Trophoblast cell (in vitro differentiated cells and primary cell): ENCODE results near the gene CPA5.
A peak's percentile ranks its signal among the peaks of the same experiment; 100 is the strongest.
"Not testable (repeated sequence)": the region's sequence is repeated elsewhere in the genome, so short reads cannot be mapped to it uniquely, and the experiment has no call there.

Experiments
- DNase-seq, 2 donors: peaks; one replicate each; pipeline ENCODE4 v3.0.0-alpha.2; 2016
- H2AFZ ChIP-seq: 2 replicates; pipeline ENCODE4 v1.6.1; 2013; ENCODE audit warnings: low read length, moderate library complexity, mild to moderate bottlenecking; ENCODE audit not compliant: insufficient read depth, poor library complexity
- H2AK5ac ChIP-seq: 2 replicates; pipeline ENCODE4 v1.6.1; 2013; ENCODE audit warnings: mild to moderate bottlenecking, low read length
- H2BK120ac ChIP-seq: 2 replicates; pipeline ENCODE4 v1.6.1; 2013; ENCODE audit warnings: low read length, mild to moderate bottlenecking, moderate library complexity; ENCODE audit not compliant: insufficient read depth, poor library complexity
- H2BK12ac ChIP-seq: 2 replicates; pipeline ENCODE4 v1.6.1; 2013; ENCODE audit warnings: mild to moderate bottlenecking, low read length, moderate library complexity
- H2BK5ac ChIP-seq: 2 replicates; pipeline ENCODE4 v1.6.1; 2013; ENCODE audit warnings: low read length, low read depth, moderate library complexity, mild to moderate bottlenecking; ENCODE audit not compliant: poor library complexity
- H3K14ac ChIP-seq: 2 replicates; pipeline ENCODE4 v1.6.1; 2013; ENCODE audit warnings: mild to moderate bottlenecking, low read length
- H3K18ac ChIP-seq: 2 replicates; pipeline ENCODE4 v1.6.1; 2013; ENCODE audit warnings: mild to moderate bottlenecking, low read length
- H3K23ac ChIP-seq: 2 replicates; pipeline ENCODE4 v1.6.1; 2013; ENCODE audit warnings: low read length
- H3K27ac ChIP-seq: 2 replicates; pipeline ENCODE4 v1.5.1; 2013; ENCODE audit warnings: low read depth, mild to moderate bottlenecking, inconsistent platforms, low read length, moderate library complexity
- H3K27me3 ChIP-seq: 2 replicates; pipeline ENCODE4 v1.6.1; 2013; ENCODE audit warnings: inconsistent platforms, mild to moderate bottlenecking, low read length, moderate library complexity; ENCODE audit not compliant: insufficient read depth
- H3K36me3 ChIP-seq, 2 experiments: 1 replicate in 1 of 2; 2 replicates in 1 of 2; pipeline ENCODE4 v1.6.1; 2013; ENCODE audit warnings: low read length in 2 of 2, mild to moderate bottlenecking in 2 of 2, moderate library complexity in 1 of 2; ENCODE audit not compliant: insufficient read depth in 2 of 2, control insufficient read depth in 1 of 2
- H3K4ac ChIP-seq: 2 replicates; pipeline ENCODE4 v1.6.1; 2013; ENCODE audit warnings: low read depth, mild to moderate bottlenecking, low read length, moderate library complexity
- H3K4me1 ChIP-seq, 2 experiments: 1 replicate in 1 of 2; 2 replicates in 1 of 2; pipeline ENCODE4 v1.6.1; 2013; ENCODE audit warnings: low read length in 2 of 2, mild to moderate bottlenecking in 2 of 2, moderate library complexity in 1 of 2; ENCODE audit not compliant: insufficient read depth in 2 of 2, control insufficient read depth in 1 of 2
- H3K4me2 ChIP-seq: 2 replicates; pipeline ENCODE4 v1.6.1; 2013; ENCODE audit warnings: inconsistent platforms, mild to moderate bottlenecking, low read length, moderate library complexity
- H3K4me3 ChIP-seq: 2 replicates; pipeline ENCODE4 v1.5.1; 2013; ENCODE audit warnings: mild to moderate bottlenecking, low read depth, low read length, inconsistent platforms
- H3K79me1 ChIP-seq: one replicate; pipeline ENCODE4 v1.6.1; 2013; ENCODE audit warnings: low read length
- H3K79me2 ChIP-seq: 2 replicates; pipeline ENCODE4 v1.6.1; 2013; ENCODE audit warnings: low read length, mild to moderate bottlenecking; ENCODE audit not compliant: control insufficient read depth, insufficient read depth, poor library complexity
- H3K9ac ChIP-seq: 2 replicates; pipeline ENCODE4 v1.6.1; 2013; ENCODE audit warnings: mild to moderate bottlenecking, low read length
- H3K9me3 ChIP-seq: 2 replicates; pipeline ENCODE4 v1.6.1; 2013; ENCODE audit warnings: low read depth, mild to moderate bottlenecking, control low read depth, inconsistent platforms, low read length; ENCODE audit not compliant: insufficient read depth
- H4K12ac ChIP-seq: 2 replicates; pipeline ENCODE4 v1.6.1; 2013; ENCODE audit warnings: low read depth, mild to moderate bottlenecking, low read length, moderate library complexity
- H4K8ac ChIP-seq: 2 replicates; pipeline ENCODE4 v1.6.1; 2013; ENCODE audit warnings: low read depth, mild to moderate bottlenecking, low read length, moderate library complexity
- H4K91ac ChIP-seq: one replicate; pipeline ENCODE4 v1.6.1; 2013; ENCODE audit warnings: low read depth, mild to moderate bottlenecking, low read length, moderate library complexity
- WGBS: extraction: QIAGEN DNeasy Blood & Tissue Kit; methylation state at CpG from one replicate; pipeline ENCODE4 v1.1.7; 2013; ENCODE audit warnings: missing lambda C conversion rate; ENCODE audit not compliant: insufficient read length, insufficient coverage; ENCODE audit errors: extremely low coverage; 5-methylcytosine and 5-hydroxymethylcytosine counted together

CPA5 gene

DNA sequence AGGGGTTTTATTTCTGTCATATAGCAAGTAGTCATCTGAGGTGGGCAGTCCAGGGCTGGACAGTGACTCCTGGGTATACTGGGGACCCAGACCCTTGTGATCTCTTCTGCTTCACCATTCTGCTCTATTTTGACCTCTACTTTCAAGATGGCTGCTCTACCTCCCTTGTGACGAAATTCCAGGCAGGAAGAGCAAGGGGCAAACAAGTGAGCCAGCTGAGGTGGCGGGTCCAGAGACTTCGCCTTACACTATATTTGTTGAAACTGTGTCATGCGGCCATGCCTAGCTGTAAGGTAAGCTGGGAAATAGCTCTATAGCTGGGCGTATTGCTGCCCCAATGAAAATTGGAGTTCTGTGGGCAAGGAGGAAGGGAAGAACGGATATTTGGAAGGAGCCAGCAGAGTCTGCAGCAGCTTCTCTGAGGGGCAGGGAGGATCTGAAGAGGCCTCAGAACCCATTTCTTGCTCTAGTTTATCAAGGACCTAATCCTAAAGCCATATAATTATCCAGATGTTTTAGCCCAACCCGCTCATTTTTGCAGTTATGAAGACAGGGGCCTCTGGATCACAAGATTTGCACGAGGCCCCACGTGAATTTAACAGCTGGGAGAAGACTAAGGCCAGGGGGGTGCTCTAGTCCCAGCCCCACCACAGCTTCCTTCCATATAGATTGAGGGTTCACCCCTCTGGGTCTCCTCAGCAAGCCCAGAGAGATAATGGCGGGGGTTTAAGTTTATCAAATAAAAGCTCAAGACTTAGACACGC is 28.0 kb downstream of the CPA5 start:
- Histone ChIP-seq H4K91ac (peak overlapping the region; percentile 86), H3K14ac (peak overlapping the region; percentile 80), H2AFZ (peak overlapping the region; percentile 14), H3K4me3 (no peak overlapping the region), H3K9me3 (peaks cover 10% of the 10 kb centered on the region), H2BK120ac (peak overlapping the region; percentile 81), H3K36me3 (no peaks in the 10 kb centered on the region), H3K4me1 (peaks cover 32 to 39% of the 10 kb centered on the region in 2 experiments), H2BK5ac (peak overlapping the region; percentile 97), H3K27me3 (no peaks in the 10 kb centered on the region), H3K4ac (peak overlapping the region; percentile 62), H2AK5ac (peak overlapping the region; percentile 81), H3K27ac (peak overlapping the region; percentile 100), H4K12ac (no peak overlapping the region), H3K18ac (peak overlapping the region; percentile 72), H4K8ac (peak overlapping the region; percentile 20), H3K23ac (no peak overlapping the region), H3K9ac (no peak overlapping the region), H3K4me2 (no peak overlapping the region), H3K79me1 (peaks cover 57% of the 10 kb centered on the region), H2BK12ac (peak overlapping the region; percentile 70), H3K79me2 (peaks cover 17% of the 10 kb centered on the region)
- no peak for DNase-seq
- no CpG with 5 or more reads among the region's 11 CpGs for WGBS

DNA sequence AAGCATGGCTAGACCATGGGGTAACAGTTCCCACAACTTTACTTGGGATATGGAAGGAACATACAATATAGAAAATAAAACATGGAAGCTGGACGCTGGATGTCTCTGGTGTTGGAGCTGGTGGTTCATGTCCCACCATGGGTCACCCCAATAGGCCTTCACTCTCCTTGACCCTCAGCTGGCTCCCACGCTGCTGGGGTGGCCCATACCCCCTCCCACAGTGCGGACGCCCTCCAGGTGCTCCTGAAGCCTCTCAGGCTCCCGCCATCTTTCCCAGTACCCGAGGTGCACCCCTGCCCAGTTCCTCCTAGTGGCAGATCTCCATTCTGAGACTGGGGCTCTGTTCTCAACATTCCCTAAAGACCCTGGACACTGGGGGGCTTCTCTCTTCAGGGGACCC is 29.9 kb downstream of the CPA5 start:
- peak overlapping the region; percentile 100 for H2AK5ac ChIP-seq
- H3K27me3 ChIP-seq, result no peaks in the 10 kb centered on the region
- H4K12ac ChIP-seq, result peak overlapping the region; percentile 64
- H3K9ac ChIP-seq, result no peak overlapping the region
- peak overlapping the region; percentile 91 for H4K8ac ChIP-seq
- H3K4me2 ChIP-seq, result peak overlapping the region; percentile 2
- peaks cover 15% of the 10 kb centered on the region for H3K79me2 ChIP-seq
- no peak overlapping the region for H3K4me3 ChIP-seq
- H2AFZ ChIP-seq, result peak overlapping the region; percentile 98
- H3K23ac ChIP-seq, result no peak overlapping the region
- WGBS, result no CpG with 5 or more reads among the region's 6 CpGs
- peak overlapping the region; percentile 100 for H3K27ac ChIP-seq
- peaks cover 53% of the 10 kb centered on the region for H3K79me1 ChIP-seq
- peak overlapping the region; percentile 99 for H3K14ac ChIP-seq
- peak overlapping the region; percentile 100 for H2BK12ac ChIP-seq
- peak overlapping the region; percentile 100 for H2BK120ac ChIP-seq
- peak overlapping the region; percentile 97 for H3K18ac ChIP-seq
- DNase-seq, result no peak
- H3K4ac ChIP-seq, result peak overlapping the region; percentile 97
- H4K91ac ChIP-seq, result peak overlapping the region; percentile 100
- peaks cover 26 to 39% of the 10 kb centered on the region in 2 experiments for H3K4me1 ChIP-seq
- H3K9me3 ChIP-seq, result peaks cover 12% of the 10 kb centered on the region
- no peaks in the 10 kb centered on the region for H3K36me3 ChIP-seq
- H2BK5ac ChIP-seq, result peak overlapping the region; percentile 100

DNA sequence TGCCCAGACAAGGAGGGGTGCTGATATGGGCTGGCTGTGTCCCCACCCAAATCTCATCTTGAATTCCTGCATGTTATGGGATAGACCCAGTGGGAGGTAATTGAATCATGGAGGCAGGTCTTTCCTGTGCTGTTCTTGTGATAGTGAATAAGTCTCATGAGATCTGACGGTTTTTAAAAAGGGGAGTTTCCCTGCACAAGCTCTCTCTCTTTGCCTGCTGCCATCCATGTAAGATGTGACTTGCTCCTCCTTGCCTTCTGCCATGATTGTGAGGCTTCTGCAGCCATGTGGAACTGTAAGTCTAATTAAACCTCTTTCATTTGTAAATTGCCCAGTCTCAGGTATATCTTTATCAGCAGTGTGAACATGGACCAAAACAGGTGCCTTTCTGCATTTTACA is 31.8 kb downstream of the CPA5 start:
- not testable (repeated sequence) for H3K18ac ChIP-seq, H3K4ac ChIP-seq, H3K23ac ChIP-seq, H3K4me2 ChIP-seq, H3K27me3 ChIP-seq, H2AFZ ChIP-seq, DNase-seq, H4K91ac ChIP-seq, H4K8ac ChIP-seq, H2BK5ac ChIP-seq, H3K27ac ChIP-seq, H3K4me3 ChIP-seq, H3K14ac ChIP-seq, H3K9ac ChIP-seq, H4K12ac ChIP-seq, H2BK120ac ChIP-seq, H2AK5ac ChIP-seq, H3K36me3 ChIP-seq, H2BK12ac ChIP-seq
- peaks cover 23 to 37% of the 10 kb centered on the region in 2 experiments for H3K4me1 ChIP-seq
- peaks cover 14% of the 10 kb centered on the region for H3K9me3 ChIP-seq
- H3K79me1 ChIP-seq, result peaks cover 46% of the 10 kb centered on the region
- WGBS, result no CpG with 5 or more reads among the region's 1 CpG
- H3K79me2 ChIP-seq, result peaks cover 11% of the 10 kb centered on the region

DNA sequence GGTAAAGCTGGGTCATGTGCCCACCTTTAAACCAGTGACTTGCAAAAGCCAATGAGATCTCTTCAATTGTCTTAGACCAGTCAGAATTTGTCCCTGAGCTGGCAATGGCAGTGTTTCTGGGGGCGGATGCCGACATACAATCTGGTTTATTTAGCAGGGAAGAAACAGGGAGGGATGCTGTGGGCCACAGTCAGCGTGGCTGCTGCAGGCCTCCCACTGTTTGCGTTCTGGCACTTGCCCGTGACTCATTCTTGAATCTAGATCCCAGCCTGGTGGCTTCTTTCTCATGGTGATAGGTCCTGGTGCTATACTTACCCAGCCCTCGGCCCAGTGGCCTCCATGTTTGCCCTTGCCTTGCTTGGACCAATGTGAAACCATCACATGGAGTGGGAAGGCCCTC is 32.6 kb downstream of the CPA5 start:
- Histone ChIP-seq H3K23ac (no peak overlapping the region), H4K12ac (no peak overlapping the region), H2BK120ac (no peak overlapping the region), H3K14ac (no peak overlapping the region), H3K9ac (no peak overlapping the region), H4K8ac (no peak overlapping the region), H3K4me1 (peaks cover 23 to 37% of the 10 kb centered on the region in 2 experiments), H3K79me2 (peaks cover 11% of the 10 kb centered on the region), H3K27ac (no peak overlapping the region), H3K79me1 (peaks cover 40% of the 10 kb centered on the region), H2BK5ac (no peak overlapping the region), H3K4me2 (no peak overlapping the region), H3K4me3 (no peak overlapping the region), H2AFZ (no peak overlapping the region), H3K4ac (no peak overlapping the region), H3K27me3 (no peaks in the 10 kb centered on the region), H4K91ac (no peak overlapping the region), H3K36me3 (no peaks in the 10 kb centered on the region), H2AK5ac (no peak overlapping the region), H3K9me3 (peaks cover 14% of the 10 kb centered on the region), H2BK12ac (no peak overlapping the region), H3K18ac (no peak overlapping the region)
- no peak for DNase-seq
- no CpG with 5 or more reads among the region's 6 CpGs for WGBS
